HUES64 (cell line): ENCODE data around the gene MBNL1.

ENCODE experiments used
- H3K27ac ChIP-seq: 2 replicates; pipeline ENCODE4 v1.7.0; 2013; ENCODE audit warnings: low read depth, low read length, inconsistent platforms
- H3K27me3 ChIP-seq: 2 replicates; pipeline ENCODE4 v1.6.1; 2013; ENCODE audit warnings: mild to moderate bottlenecking, low read length; ENCODE audit not compliant: insufficient read depth
- H3K36me3 ChIP-seq: 2 replicates; pipeline ENCODE4 v1.6.1; 2013; ENCODE audit warnings: mild to moderate bottlenecking, low read length; ENCODE audit not compliant: insufficient read depth
- H3K4me1 ChIP-seq: 2 replicates; pipeline ENCODE4 v1.6.1; 2013; ENCODE audit warnings: mild to moderate bottlenecking, low read length, moderate library complexity; ENCODE audit not compliant: insufficient read depth
- H3K4me3 ChIP-seq: 2 replicates; pipeline ENCODE4 v1.5.1; 2013; ENCODE audit warnings: mild to moderate bottlenecking, low read length, moderate library complexity
- H3K9ac ChIP-seq: 2 replicates; pipeline ENCODE4 v1.6.1; 2013; ENCODE audit warnings: mild to moderate bottlenecking, low read depth, low read length
- H3K9me3 ChIP-seq: 2 replicates; pipeline ENCODE4 v1.6.1; 2013; ENCODE audit warnings: low read depth, low read length; ENCODE audit not compliant: insufficient read depth
- whole genome bisulfite sequencing: fragments of 150-250, 120-280 bp; methylation state at CpG from one replicate; pipeline ENCODE4 v1.1.7; 2013; ENCODE audit warnings: missing lambda C conversion rate; 5-methylcytosine and 5-hydroxymethylcytosine counted together

The MBNL1 gene

DNA sequence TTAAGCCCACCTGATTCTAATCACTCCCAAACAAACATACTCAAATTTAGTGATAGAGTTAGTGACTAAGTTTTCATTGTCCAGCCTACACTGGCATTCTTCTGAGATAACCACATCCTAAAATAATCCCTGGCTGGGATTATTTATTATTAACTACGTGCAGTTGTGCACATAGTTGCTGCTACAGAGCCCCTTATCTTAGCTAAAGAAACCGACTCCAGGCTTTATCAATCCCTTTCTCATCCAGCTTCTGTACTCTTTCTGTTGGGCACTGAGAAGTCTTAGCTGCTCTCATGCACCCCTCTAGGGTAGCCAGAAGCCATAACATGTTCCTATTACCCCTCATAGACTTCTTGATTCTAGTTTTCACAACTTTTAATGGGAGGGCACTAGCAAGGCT lies 208.7 kb downstream of the MBNL1 start:
- Histone ChIP-seq H3K36me3 (no peaks in the 10 kb centered on the region), H3K27ac (no peak overlapping the region), H3K27me3 (no peaks in the 10 kb centered on the region), H3K4me1 (no peaks in the 10 kb centered on the region), H3K9ac (no peak overlapping the region), H3K4me3 (no peak overlapping the region), H3K9me3 (0 out of 2 replicates have a peak, but pooled peaks cover 5% of the 10 kb centered on the region)
- 93% methylated on average over 2 of the region's 2 CpGs for WGBS

DNA sequence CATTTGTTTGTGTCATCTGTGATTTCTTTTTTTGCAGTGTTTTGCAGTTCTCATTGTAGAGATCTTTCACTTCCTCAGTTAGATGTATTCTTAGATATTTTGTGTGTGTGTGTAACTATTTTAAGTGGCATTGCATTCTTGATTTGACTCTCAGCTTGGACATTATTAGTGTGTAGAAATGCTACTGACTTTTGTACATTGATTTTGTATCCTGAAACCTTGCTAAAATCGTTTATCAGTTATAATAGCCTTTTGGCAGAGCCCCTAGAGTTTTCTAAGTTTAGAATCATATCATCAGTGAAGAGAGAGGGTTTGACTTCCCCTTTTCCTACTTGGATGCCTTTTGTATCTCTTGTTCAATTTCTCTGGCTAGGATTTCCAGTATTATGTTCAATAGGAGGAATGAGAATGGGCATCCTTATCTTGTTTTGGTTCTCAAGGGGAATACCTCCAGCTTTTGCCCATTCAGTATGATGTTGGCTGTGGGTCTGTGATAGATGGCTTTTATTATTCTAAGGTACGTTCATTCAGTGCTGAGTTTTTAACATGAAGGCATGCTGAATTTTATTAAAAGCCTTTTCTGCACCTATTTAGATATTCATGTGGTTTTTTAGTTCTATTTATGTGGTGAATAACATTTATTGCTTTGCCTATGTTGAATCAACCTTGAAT lies 211.7 kb downstream of the MBNL1 start:
- Histone ChIP-seq H3K36me3 (no peaks in the 10 kb centered on the region), H3K4me1 (no peaks in the 10 kb centered on the region), H3K27ac (no peak overlapping the region), H3K4me3 (no peak overlapping the region), H3K27me3 (no peaks in the 10 kb centered on the region), H3K9me3 (peaks cover 10% of the 10 kb centered on the region; the same call in 1 of the 2 replicates), H3K9ac (no peak overlapping the region)
- WGBS = 80% methylated on average over 2 of the region's 2 CpGs

DNA sequence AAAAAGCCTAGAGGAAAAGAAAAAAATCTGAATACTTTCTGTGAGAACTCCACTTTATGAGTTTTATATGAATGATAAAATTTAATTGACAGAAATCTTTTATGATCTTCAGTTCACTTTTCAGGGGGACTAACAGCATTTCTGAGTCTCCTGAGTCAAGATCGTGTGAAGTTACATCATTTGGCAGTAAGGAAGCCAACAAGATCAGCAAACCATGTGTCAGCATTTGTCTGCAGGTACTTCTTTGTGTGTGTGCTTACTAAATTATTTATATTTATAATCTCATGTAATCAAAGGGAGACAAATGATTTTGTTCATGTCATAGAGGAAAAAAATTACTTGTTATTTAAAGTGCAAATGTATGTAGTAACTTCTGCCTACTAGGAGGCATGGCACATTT lies 217.6 kb downstream of the MBNL1 start:
- Histone ChIP-seq H3K4me1 (no peaks in the 10 kb centered on the region), H3K9me3 (peaks cover 7% of the 10 kb centered on the region; the same call in 1 of the 2 replicates), H3K27me3 (no peaks in the 10 kb centered on the region), H3K9ac (no peak overlapping the region), H3K27ac (no peak overlapping the region), H3K4me3 (no peak overlapping the region), H3K36me3 (no peaks in the 10 kb centered on the region)
- WGBS = 88% methylated on average over 1 of the region's 1 CpG

DNA sequence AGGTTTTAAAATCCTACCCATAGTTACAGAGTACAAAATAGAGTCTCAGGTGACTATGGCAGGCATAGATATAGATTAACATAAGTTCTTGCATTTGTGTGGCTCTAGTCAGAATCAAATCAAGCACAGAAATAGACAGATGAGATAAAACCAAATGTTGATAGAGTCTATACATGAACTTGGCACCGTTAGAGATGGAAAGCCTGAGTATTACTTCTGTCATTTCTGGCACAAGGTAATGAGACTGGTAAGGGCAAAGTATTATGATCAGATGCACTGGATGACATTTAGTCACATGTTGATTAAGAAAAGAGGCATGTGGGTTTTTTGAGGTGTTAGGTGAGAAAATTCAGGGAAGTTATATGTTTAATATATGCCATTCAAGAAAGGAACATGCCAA lies 219.7 kb downstream of the MBNL1 start:
- no peaks in the 10 kb centered on the region for H3K36me3 ChIP-seq
- H3K9ac ChIP-seq = no peak overlapping the region
- no peaks in the 10 kb centered on the region for H3K27me3 ChIP-seq
- H3K27ac ChIP-seq = no peak overlapping the region
- 89% methylated on average over 1 of the region's 1 CpG for WGBS
- no peaks in the 10 kb centered on the region for H3K4me1 ChIP-seq
- H3K9me3 ChIP-seq = no peaks in the 10 kb centered on the region
- H3K4me3 ChIP-seq = no peak overlapping the region

DNA sequence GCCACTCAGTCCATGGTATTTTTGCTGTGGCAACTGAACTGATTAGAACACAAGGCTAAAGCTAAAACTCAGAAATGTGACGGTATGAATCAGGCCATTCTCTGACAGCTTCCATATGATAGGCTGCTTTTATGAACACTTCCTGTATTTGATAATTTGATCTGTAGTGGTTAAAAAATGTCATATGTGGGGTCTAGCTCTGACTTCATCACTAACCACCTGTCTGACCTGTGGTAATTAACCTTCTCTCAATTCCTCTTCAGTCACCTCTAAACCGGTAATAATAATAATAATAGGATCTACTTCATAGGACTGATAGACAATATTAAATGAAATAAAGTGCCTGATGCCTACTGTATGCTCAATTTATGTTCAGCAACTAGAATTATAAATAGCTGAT lies 223.2 kb downstream of the MBNL1 start:
- Histone ChIP-seq H3K4me3 (no peak overlapping the region), H3K27me3 (no peaks in the 10 kb centered on the region), H3K36me3 (no peaks in the 10 kb centered on the region), H3K4me1 (peaks cover 17% of the 10 kb centered on the region; the same call in 1 of the 2 replicates), H3K9ac (no peak overlapping the region), H3K27ac (no peak overlapping the region), H3K9me3 (no peaks in the 10 kb centered on the region)
- 97% methylated on average over 1 of the region's 2 CpGs for WGBS

DNA sequence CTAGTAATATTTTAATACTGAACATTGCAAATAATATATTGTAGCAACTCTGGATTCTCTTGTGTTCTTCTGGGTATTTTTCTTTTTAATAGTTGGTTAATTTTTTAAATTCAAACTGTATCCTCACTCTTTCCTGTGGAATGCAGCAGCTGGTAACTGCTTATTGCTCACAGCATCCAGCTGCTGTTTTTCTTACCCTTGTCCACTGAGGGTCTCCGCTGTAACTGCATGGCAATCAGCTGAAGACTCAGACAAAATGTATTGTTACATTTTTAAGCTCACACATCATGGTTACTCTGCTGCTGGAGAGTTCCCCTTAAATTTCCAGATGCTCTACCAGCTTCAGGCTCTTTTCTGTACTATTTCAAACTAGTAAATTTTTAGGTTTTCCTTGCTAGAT lies 227.6 kb downstream of the MBNL1 start:
- H3K27me3 ChIP-seq = no peaks in the 10 kb centered on the region
- no peak overlapping the region for H3K9ac ChIP-seq
- no peaks in the 10 kb centered on the region for H3K9me3 ChIP-seq
- H3K4me1 ChIP-seq = peaks cover 21% of the 10 kb centered on the region; the same call in 1 of the 2 replicates
- no peak overlapping the region for H3K27ac ChIP-seq
- no peak overlapping the region for H3K4me3 ChIP-seq
- WGBS = 90% methylated on average over 1 of the region's 1 CpG
- no peaks in the 10 kb centered on the region for H3K36me3 ChIP-seq

DNA sequence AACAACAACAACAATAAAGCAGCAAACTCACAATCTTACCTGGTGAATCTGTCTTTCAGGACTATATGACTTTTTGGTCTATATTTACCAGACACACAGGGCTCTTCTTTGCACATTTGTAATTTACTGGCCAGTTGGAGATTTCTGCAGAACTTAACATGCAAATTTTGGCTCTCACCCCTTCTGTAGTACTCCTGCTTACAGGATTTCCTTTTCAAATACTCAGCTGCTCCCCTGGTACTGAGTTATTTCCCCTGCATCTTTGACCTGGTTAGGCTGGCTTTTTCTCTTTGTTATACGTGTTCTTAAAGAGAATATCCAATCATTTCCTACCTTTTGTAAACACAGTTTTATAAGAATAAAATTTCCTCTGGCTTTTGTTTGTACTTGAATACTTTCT lies 228.0 kb downstream of the MBNL1 start:
- Histone ChIP-seq H3K4me3 (no peak overlapping the region), H3K27ac (no peak overlapping the region), H3K4me1 (peaks cover 21% of the 10 kb centered on the region; the same call in 1 of the 2 replicates), H3K9ac (no peak overlapping the region), H3K9me3 (no peaks in the 10 kb centered on the region), H3K36me3 (no peaks in the 10 kb centered on the region), H3K27me3 (no peaks in the 10 kb centered on the region)
- no CpG with 5 or more reads among the region's 1 CpG for WGBS

DNA sequence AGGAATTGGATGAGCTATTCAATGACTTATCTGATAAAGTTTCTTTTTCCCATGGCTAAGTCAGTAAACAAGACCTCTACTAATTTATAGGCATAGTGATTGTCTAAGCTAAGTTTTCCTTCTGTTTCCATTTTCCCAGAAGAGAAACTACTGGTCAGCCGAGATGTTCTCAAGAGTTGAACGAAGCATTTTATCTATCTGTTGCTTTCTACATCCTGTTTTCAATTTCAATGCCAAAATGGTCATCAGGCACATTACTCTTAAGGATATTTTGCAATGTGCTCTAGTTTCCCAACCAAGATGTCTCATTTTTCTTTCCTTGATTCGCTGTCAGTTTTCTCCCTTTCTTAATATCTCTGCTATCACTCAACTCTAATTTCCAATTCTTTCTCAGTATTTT lies 228.7 kb downstream of the MBNL1 start:
- Histone ChIP-seq H3K9ac (no peak overlapping the region), H3K4me3 (no peak overlapping the region), H3K9me3 (no peaks in the 10 kb centered on the region), H3K27ac (no peak overlapping the region), H3K36me3 (no peaks in the 10 kb centered on the region), H3K27me3 (no peaks in the 10 kb centered on the region), H3K4me1 (peaks cover 21% of the 10 kb centered on the region; the same call in 1 of the 2 replicates)
- 75% methylated on average over 3 of the region's 3 CpGs for WGBS

DNA sequence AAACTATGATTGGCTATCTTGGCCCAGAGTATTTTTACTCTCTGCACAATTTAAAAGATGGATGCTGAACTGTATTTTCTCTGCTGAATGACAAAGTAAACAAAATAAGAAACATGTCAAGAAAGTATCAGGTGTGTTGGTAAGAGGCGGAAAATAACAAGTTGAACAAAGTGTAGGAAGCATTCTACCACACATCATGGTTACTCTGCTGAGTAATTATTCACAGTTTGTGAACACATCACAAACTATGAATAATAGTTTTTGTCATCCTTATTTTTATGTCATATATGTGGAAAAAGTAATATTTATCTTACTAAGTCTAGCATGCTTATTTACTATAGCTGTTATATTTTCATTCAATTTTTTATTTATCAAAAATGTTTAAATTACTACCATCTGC lies 229.2 kb downstream of the MBNL1 start:
- no peaks in the 10 kb centered on the region for H3K27me3 ChIP-seq
- no peak overlapping the region for H3K4me3 ChIP-seq
- H3K9ac ChIP-seq = no peak overlapping the region
- no peaks in the 10 kb centered on the region for H3K9me3 ChIP-seq
- no peaks in the 10 kb centered on the region for H3K36me3 ChIP-seq
- 100% methylated on average over 1 of the region's 1 CpG for WGBS
- peaks cover 21% of the 10 kb centered on the region; the same call in 1 of the 2 replicates for H3K4me1 ChIP-seq
- no peak overlapping the region for H3K27ac ChIP-seq

DNA sequence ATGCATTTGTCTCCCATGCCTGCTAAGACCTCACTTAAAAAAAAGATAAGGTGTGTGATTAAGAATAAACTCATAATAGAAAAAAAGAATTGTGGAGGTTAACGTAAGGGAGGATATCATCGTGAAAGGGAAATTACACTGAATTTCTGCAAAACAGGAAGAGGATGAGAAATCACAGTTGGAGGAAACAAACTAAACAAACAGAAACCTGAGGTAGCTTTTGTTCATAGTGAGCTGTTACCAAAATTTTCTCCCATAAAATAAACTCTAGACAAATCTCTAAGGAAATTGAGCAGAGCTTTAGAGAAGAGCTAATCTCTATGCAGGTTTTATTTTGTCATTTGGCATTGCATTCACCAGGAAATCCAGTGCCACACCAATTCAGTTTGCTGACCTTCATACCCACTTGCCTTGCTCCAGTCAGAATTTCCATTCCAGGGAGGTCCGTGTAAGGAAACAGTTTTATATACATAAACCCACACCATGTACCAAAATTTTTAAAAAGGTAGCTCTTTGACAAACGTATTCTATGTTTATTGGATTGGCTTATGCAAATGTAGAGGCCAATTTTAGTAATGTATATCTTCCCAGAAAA lies 231.2 kb downstream of the MBNL1 start:
- Histone ChIP-seq H3K27me3 (no peaks in the 10 kb centered on the region), H3K9ac (no peak overlapping the region), H3K4me1 (peaks cover 21% of the 10 kb centered on the region; the same call in 1 of the 2 replicates), H3K27ac (no peak overlapping the region), H3K9me3 (no peaks in the 10 kb centered on the region), H3K36me3 (no peaks in the 10 kb centered on the region), H3K4me3 (no peak overlapping the region)
- WGBS = 88% methylated on average over 4 of the region's 4 CpGs

DNA sequence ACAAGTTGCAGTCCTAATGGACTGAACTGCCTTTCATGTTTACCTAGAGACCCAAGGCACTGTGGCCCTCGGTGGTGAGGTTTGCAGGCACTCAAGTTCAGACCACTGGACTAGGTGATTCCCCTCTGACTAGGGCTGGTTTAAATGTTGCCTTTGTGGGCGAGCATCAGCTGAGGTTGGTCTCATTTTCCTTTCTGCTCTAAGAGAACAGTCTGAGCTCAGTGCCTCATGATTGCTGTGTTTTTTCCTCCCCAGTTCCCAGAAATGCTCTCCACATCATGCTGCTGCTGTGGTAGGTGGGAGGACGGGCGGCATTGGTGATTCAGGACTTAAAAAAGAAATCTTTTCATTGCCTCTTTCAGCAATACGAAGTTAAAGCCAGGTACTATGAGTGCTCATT lies 237.2 kb downstream of the MBNL1 start:
- Histone ChIP-seq H3K36me3 (no peaks in the 10 kb centered on the region), H3K4me1 (no peaks in the 10 kb centered on the region), H3K9me3 (no peaks in the 10 kb centered on the region), H3K4me3 (no peak overlapping the region), H3K9ac (no peak overlapping the region), H3K27me3 (no peaks in the 10 kb centered on the region), H3K27ac (no peak overlapping the region)
- 94% methylated on average over 5 of the region's 5 CpGs for WGBS
